GM18499 (cell line): ENCODE measurements around the gene TTC17.
"Not testable (repeated sequence)": the region's sequence is repeated elsewhere in the genome, so short reads cannot be mapped to it uniquely, and the experiment has no call there.

Experiments
- ATAC-seq: cut with Tn5 transposase; IDR thresholded peaks from one replicate; pipeline ENCODE4 v1.9.1; 2021; ENCODE audit warnings: moderate number of reproducible peaks; ENCODE audit not compliant: insufficient read depth, unreplicated experiment

The TTC17 gene

DNA sequence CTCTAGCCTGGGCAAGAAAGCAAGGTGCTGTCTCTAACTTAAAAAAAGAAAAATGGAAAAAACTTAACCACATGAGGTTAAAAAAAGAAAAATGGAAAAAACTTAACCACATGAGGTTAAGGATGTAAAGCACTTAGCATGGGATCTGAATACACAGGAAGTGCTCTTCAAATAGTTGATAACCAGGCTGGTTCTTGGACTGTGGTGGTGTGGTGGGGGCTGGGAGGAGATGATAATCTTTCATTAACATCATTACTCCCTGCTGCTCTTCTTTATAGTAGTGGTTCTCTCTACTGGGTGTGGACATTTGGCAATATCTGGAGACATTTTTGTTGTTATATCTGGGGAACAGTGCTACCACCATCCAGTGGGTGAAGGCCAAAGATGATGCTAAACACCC lies 88.4 kb downstream of the TTC17 start:
- ATAC-seq = no peak

DNA sequence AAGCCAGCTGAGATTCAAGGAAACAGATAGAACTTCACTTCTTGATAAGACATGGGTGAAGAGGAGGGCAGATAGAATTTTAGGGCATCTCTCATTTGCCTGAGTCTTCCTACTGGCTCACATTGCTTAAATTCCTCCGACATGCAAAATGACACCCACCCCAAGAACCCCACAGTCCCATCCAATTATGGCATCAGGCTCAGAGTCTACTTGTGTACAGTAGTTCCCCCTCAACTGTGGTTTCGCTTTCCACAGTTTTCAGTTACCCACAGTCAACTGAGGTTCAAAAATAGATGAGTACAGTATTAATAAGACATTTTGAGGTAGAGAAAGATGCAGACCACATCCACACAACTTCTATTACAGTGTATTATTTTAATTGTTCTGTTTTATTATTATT lies 99.8 kb downstream of the TTC17 start:
- no peak for ATAC-seq

DNA sequence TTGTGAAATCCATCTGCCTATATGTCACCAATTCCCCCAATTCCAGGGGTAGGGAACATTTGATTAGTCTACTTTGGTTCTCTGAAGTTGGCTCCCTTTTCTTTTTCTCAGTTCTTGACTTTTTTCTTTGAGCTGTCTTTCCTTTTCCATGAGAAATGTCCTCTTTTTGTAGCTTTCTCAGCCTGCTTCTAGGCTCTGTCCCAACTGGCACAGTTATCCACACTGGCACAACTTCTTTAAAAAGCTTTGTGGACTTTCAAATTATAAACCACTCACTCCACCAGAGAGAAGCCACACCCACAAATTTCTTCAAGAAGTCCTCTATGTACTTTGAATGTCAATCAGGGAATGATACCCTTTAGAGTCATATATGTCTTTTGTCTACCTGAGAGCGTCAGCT lies 100.5 kb downstream of the TTC17 start:
- no peak for ATAC-seq

DNA sequence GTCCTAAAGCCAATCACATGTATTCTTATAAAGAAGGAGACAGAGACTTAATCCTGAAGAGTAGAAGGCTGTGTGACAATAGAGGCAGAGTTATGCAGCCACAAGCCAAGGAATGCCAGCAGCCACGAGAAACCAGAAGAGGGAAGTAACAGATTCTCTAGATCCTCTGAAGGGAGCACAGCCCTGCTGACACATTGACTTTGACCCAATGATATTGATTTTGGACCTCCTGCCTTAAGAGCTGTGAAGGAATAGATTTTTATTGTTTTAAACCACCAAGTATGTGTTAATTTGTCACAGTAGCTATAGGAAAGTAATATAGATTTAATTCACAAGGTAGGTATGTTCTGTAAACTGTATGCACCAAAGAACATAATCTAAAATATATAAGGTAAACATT lies 103.6 kb downstream of the TTC17 start:
- no peak for ATAC-seq

DNA sequence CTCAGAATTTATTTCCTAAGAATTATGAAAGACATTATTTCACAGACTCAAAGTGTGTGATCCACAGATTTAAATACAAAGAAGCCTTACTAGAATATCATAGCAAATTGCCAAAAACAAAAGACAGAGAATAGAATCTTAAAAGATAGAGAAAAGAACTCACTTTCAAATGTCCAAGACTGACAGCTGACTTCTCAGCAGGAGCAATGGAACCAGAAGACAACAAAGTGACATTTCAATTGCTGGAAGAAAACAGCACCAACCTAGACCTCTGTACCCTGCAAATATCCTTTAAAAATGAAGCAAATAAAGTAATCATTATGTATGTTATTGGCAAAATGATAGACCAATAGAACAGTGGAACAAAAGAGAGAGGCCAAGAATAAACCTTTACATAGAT lies 109.2 kb downstream of the TTC17 start:
- ATAC-seq = no peak

DNA sequence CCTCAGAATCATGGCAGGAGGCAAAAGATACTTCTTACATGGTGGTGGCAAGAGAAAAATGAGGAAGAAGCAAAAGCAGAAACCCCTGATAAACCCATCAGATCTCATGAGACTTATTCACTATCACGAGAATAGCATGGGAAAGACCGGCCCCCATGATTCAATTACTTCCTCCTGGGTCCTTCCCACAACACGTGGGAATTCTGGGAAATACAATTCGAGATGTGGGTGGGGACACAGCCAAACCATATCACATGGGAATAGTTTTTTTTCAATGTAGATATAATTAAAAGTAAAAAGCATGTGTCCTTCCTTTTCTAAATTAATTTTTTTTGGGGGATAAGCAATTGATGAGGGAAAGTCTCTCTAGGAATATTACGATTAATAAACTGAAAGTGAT lies 118.8 kb downstream of the TTC17 start:
- not testable (repeated sequence) for ATAC-seq

DNA sequence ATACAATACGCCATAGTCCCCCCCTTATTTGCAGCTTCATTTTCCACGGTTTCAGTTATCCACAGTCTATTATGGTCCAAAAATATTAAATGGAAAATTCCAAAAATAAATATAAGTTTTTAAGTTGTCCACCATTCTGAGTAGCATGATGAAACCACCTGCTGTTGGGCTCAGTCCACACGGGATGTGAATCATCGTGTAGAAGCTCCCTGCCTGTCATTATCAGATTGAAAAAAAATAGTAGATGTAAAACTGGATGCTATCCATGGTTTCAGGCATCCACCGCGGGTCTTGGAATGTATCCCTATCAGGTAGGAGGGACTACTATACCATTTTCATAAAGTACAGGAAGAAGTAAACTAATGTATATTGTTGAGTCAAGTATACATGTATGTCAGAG lies 127.4 kb downstream of the TTC17 start:
- no peak for ATAC-seq

DNA sequence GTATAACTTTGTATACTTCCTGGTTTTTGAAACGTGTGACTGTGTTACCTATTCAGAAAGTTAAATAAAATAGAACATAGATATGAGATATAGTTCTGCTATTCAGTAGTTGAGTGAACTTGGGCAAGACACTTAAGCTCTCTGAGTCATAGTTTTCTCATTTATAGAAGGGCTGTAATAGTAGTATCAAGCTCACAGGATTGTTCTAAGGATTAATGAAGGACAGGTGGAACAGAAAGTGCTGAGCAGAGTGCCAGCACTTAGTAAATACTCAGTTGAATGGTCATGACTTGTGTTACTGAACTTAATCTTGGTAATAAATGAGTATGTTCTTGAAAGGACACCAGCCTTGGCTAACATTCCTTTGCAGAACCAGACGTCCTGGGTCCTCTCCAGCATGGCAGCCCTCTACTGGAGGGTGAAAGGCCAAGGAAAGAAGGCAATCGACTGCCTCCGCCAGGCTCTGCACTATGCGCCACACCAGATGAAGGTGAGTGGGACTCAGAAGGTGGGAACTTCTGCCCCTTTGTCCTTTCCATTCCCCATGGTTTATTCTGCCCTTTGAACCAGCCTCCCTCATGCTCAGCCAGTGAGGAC lies 131.2 kb downstream of the TTC17 start:
- no peak for ATAC-seq

DNA sequence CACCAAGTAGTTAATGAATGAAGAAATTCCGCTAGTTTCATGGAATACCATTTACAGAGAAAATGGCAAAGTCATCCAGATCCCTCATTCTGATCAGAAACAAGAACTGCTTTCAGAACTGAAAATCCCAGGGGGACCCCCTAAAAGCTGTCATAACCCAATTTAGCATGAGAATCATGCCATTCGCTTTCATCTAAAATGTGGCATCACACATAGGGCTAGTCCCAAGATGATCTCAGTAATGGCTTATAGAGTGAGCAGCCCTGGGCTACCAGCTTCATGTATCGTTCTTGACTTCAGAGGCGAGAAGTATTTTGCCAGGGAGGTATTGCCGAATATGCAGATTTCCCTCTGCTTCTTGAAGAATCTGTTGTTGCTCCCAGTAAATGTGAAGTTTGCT lies 134.0 kb downstream of the TTC17 start:
- no peak for ATAC-seq

DNA sequence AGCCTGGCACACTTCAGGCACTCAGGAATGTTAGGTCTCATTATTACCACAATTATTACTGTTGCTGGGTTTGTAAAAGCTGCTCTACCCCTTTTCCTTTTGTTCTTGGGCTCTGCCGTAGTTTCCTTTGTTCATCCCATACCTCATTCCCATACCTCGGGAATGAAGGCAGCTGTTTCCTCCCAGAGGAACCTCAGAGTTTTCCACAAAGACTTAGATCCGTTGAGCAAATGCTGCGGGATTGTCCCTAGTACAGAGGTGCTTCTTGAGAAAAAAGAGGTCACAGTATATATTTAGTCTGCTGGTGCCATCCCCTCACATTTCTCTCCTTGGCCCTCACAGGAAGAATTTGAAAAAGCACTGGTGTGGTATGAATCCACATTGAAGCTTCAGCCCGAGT lies 134.7 kb downstream of the TTC17 start:
- no peak for ATAC-seq

DNA sequence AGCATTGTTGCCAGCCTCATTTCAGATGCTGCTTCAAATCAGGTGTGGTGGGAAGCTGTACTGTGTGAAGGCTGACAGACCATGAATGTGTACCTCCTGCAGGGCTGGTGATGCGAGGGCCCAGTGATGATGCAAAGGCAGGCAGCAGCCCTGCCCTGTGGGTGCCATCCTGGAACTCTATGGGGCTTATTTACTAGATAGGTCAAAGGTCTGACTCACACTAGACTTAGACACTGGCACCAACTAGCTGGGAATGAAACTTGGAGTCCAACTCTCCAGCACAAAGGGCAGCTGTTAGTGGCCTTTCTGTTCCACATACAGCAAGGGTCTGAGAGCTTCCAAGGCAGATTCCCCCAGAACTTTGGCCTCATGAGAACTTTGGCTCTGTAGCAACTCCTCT lies 138.4 kb downstream of the TTC17 start:
- ATAC-seq = no peak

DNA sequence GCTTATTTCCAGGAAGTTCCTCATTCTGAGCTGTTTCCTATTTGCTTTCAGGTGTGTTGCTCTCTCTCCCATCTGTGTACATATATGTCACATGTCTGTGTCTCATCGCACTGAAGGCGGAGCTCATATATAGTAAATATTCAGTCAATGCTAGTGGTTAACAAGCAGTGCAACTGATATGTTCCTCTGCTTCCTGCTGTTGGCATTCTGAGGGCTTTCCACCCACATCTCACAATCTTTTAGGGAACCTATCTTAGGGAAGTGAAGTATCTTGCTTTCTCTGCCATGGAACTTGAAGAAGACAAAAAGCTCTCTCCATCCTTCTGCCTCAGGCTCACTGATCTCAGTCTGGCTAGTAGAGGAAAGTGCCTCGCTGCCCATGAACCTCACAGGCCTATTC lies 139.8 kb downstream of the TTC17 start:
- ATAC-seq = no peak

DNA sequence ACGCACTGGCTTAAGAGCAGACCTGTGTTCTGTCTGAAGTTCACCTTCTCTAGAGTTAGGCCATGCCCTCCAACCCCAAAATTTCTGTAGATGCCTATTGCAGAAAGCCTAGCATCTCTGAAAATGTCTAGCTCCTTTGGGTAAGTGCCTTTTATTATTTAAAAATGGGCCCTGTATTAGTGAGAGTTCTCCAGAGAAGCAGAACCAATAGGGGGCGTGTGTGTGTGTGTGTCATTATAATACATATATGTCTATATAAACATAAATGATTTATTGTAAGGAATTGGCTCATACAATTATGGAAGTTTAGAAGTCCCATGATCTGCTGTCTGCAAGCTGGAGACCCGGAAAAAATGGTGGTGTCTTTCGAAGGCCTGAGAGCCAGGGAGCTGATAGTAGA lies 144.7 kb downstream of the TTC17 start:
- no peak for ATAC-seq

DNA sequence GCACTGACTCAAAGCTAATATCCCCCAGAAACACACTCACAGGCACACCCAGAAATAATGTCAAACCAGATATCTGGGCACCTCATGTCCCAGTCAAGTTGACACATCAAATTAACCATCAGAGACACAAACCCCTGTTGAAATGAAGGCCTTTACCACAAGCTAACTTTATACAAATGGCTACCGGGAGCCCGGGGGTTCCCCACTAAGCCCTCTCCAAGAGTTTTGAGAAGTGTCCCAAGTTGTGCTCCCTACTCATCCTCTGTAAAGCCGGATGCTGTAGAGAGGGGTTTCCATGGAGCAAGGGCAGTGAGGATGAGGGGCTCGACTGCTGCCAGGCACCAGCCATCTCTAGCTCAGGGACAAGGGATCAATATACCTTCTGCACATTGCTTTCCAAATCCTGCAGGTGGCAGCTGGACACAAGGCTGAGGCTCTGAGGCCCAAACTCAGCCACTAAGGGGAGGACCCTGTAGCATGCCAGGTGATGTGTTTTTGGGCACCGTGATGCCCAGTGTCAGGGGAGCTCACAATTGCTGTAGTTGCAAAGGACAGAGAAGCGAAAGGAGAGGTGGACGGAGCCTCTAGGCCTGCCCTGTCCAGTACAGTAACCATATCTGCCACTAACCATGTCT lies 145.7 kb downstream of the TTC17 start:
- ATAC-seq = no peak

DNA sequence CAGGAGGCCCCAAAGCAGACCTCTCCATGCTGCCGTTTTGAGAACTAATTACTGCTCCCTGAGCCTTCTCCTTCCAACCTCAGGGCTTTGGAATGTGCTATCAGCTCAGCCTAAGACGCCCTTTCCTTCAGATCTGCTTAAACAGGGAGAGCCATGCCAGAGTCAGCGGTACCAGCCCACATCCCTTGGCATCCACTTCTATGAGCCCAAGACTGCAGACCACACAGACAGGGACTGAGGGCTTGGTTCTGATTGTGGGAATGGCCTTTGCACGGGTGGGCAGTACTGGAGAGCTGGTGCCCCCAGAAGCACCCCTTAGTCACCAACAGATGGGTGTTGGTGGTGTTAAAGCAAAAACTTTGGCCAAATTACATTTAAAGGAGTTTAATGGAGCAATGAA lies 146.5 kb downstream of the TTC17 start:
- no peak for ATAC-seq

DNA sequence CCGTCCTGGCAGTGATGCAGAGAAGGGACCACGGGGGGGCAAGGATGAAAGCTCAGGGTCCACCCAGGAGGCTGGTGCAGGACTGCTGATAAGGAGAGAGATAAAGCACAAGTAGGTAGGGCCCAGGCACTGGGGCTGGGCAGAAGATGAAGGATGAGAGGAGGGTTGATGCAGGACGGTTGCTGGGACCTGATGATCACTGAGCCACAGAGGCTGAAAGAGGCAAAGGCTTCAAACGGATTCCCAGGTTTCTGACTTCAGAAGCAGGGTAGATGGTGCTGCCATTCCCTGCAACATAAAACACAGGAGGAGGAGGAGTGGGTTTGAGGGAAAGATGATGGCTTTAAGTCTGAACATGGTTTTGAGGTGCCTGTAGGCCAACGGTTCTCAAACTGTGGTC lies 148.5 kb downstream of the TTC17 start:
- no peak for ATAC-seq

DNA sequence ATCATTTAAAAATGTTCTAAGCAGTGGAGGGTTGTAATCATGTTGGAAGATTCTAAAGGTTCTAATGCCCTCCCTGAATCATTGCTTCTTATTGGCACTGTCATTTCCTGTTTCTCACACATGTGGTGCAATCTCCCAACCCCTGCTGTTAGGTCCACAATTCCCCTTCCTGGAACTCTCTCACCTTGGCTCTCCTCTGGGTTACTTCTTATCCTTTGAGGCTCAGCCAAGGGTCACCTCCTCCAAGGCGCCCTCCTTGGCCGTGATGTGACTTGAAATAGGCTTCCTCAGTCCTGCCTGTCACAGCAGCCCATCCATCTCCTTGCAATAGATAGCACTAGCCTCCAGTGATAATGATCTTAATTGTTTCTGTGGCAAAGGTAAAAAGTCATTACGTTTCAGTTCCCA lies 149.8 kb downstream of the TTC17 start:
- no peak for ATAC-seq

DNA sequence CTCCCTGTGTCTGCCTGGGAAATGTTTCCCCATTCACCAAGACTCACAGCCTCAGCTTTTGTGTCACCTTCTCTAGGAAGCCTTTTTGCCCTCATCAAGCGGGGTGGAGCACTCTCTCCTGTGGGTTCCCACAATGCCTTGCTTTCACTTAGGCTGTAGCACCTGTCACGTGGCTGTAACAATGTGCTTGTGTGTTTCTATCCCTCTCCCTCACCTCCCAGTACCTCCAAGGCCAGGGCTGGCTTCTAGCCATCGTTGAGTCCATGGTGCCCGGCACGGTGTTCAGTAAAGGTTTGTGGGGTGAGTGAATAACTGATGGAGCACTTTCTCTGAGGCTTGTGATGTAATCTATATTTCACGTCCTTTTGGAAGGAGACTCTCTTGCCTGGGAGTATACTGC lies 153.2 kb downstream of the TTC17 start:
- ATAC-seq = no peak

DNA sequence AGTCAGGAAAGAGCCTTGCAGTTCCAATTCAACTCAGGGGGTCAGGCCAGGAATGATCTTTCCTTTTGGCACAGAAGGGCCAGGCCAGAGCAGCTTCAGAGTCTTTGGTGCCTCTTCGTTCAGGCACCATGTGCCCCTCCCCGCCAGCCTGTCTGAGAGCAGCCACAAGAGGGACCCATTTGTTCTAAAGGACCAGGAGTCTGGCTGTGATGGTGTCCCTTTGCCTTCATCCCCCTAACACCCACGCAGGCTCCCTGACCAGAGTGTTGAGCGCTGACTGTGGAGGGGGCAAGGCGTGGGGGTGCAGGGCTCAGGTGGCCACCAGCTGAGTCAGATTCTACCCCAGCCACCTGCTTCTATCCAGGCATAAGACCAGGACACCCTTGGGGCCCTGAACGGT lies 156.4 kb downstream of the TTC17 start:
- ATAC-seq = no peak

DNA sequence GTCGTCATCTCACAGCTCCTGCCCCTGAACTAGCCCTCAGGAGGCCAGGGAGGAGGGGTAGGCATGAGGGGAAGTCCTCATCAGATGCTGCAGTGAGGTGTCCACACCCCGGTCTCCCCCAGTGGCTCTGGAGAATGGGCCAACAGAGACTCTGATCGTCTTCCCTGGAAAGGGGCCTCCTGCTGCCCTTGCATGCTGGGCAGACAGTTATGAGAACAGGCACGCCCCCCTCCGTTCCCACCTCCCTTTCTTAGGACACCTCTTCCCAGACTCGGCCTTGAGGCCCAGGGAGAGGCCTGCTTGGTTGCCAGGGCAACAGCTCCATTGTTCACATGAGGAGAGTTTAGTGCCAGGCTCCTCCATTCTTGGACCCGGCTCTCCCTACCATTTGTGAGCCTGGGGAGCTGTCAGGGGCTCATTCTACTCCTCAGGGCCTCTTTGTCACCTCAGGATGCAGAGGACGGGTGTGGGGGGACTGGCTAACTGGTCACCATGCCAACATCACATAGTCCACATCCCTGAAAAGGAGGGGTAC lies 157.7 kb downstream of the TTC17 start:
- ATAC-seq = no peak

DNA sequence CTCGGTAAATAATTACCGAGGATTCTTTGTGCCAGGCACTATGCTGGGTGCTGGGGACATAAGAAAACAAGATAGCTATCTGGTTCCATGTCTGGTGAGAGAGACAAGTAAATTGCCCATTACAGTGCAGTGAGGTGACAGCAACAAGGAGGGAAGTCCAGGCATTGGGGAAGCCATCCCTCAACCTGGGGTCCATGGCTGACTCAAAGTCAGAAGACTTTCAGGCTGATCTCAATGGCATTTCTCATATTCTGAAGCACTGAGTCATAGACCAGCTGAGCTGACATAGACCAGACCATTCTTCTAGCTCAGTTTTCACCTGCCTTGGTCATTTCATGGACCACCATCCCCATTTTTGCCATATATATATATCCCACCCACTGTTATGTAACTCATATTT lies 158.8 kb downstream of the TTC17 start:
- ATAC-seq = no peak

DNA sequence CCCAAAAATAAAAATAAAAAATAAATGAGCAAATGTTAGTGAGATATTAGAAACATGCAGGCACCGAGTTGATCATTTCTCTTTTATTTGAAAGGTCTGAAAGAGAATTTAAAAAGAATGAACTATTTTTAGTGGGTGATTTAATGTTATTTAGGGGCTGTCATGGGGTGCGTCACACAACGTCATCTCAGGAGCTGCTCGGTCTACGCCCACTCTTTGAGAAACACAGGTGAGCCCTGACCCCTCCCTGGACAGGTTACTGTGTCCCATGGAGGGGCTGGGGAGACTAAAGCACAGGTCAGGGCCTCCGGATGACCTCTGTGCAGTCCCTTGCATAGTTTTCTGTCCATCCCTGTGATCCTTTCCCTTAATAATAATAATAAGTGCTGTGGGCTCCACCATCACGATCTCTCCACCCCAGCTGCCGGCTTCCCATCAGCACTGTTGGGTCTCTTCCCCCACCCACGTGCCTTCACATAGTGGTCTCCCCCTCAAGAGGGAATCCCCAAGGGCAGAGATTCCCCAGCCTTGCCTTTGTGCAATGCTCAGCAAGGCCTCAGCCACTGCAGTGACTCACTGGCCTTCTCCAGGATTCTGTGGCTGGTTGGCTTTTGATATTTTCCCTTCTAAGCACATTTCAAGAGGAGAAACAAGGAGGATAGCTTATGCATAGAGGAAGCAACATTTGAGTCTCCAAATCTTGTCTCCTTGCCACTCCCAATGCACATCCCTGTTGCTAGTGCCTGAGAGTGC lies 159.9 kb downstream of the TTC17 start:
- ATAC-seq = no peak
